NCI-H82 treated with DMSO at 0.1 percent for 48 hours (cell line): ENCODE data around the gene C21orf58.

Experiments
- DNase-seq: peaks from one replicate; lab custom pipeline; 2025; ENCODE audit not compliant: unreplicated experiment; lab: John Stamatoyannopoulos, UW

Gene C21orf58

DNA sequence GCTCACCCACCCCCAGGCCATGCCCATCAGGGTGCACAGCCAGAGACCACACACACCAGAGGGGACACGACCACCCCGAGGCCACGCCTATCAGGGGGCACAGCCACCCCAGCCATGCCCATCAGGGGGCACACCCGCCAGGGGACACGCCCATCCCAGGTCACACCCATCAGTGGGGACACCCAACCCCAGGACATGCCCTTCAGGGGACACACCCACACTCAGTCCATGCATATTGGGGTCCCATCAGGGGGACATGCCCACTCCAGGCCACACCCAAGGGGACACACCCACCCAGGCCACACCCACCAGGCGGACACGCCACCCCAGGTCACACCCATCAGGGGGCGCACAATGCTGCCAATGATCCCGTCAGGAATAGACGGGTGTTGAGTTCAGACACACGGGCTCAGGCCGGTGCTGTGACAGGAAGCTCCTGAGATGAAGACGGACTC lies 59.0 kb downstream of the C21orf58 start:
- DNase-seq: no peak

DNA sequence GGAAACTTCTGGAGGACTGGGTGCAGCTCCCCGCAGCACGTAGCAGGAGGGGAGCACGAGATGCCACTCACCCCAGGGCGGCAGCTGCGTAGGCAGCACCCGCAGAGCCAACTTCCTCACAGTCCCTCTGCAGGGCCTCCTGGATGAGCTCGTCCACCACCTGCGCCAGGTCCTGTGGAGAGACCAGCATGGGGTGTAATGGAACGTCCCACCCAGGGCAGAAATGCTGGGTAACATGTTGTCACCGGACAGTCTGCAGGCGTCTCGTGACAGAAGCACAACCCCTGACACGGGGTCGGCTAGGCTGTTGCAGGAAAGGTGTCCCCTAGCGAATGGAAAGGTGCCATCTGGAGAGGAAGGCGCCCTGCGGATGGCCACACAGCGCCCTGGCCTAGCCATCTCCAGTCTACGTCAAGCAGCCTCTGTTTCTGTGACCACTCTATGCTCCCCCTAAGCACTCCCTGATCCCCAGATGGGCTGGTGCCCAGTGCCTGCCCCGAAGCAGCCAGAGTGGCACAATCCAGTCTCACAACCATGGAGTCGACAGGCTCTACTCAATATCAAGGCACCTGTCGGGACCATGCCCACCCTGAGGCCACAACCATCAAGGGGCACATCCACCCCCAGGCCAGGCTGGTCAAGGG lies 59.5 kb downstream of the C21orf58 start:
- DNase-seq: no peak

GRCh38 chr21:46256501-46256994 lies 67.1 kb downstream of the C21orf58 start:
- DNase-seq: no peak

GRCh38 chr21:46255758-46256337 lies 67.8 kb downstream of the C21orf58 start:
- no peak for DNase-seq

GRCh38 chr21:46255166-46255565 lies 68.5 kb downstream of the C21orf58 start:
- DNase-seq: no peak

DNA sequence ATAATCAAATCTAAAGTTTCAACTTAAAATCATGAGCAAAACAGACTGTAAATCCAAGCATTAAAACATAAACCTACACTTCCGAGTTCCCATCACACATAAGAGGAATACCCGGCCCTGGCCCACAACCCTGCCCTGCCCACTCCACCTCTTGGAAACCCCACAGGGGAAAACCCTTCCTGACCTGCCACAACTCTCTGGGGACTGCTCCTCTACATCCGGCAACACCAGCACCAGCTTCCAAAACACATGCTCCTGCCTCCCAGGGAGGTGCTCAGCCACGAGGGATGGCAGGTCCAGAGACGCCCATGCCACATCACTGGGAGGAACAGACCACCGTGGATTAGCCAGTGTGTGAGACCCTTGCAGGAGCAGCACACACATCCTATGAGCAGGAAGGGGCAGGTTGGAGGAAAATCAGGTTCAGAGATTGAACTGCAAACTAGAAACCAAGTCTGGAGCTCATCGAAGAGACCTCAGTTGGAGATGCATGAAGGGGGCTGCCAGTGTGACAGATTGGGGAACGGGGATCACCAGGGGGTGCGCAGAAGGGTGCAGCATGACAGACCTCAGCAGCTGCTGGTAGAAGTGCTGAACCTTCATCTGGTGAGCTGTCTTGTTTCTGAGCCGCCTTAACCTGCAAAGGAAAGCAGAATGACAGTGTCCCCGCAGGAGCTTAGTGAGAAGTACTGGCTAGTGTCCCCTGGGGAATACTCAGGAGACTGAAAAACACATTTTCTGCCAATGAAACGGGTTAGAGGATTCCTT lies 69.3 kb downstream of the C21orf58 start:
- no peak for DNase-seq

GRCh38 chr21:46253610-46254124 lies 70.0 kb downstream of the C21orf58 start:
- DNase-seq: no peak

DNA sequence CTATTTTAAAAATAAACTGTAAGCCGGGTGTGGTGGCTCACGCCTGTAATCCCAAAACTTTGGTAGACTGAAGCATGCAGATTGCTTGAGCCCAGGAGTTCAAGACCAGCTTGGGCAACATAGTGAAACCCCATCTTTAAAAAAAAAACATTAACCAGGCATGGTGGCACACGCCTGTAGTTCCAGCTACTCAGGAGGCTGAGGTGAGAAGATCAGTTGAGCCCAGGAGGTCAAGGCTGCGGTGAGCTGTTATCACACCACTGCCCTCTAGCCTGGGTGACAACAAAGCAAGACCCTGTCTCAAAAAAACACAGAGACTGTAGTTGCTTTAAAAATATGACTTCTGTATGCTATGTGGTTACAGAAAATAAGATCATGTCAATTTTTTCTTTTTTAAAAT lies 70.8 kb downstream of the C21orf58 start:
- DNase-seq: no peak
